Muscle of leg (tissue), 16 donors: ENCODE results near the gene B9D2. TPM values are rescaled to one million over a fixed set of nuclear protein-coding genes. Genes with fewer than 3 reads are reported as not detected.
"Not testable (repeated sequence)": the region's sequence is repeated elsewhere in the genome, so short reads cannot be mapped to it uniquely, and the experiment has no call there.

Source experiments
- DNase-seq: peaks from one replicate; pipeline ENCODE4 v3.0.0; 2013
- H3K27ac ChIP-seq: one replicate; pipeline ENCODE4 v1.5.1; 2013; ENCODE audit warnings: mild to moderate bottlenecking, low read length, control low read depth
- H3K27me3 ChIP-seq: one replicate; pipeline ENCODE4 v1.6.1; 2013; ENCODE audit warnings: low read length; ENCODE audit not compliant: control insufficient read depth, insufficient read depth
- H3K36me3 ChIP-seq: one replicate; pipeline ENCODE4 v1.6.1; 2013; ENCODE audit warnings: low read length; ENCODE audit not compliant: control insufficient read depth, insufficient read depth
- H3K4me1 ChIP-seq: one replicate; pipeline ENCODE4 v1.6.1; 2013; ENCODE audit warnings: low read length; ENCODE audit not compliant: control insufficient read depth, insufficient read depth
- H3K4me3 ChIP-seq: one replicate; pipeline ENCODE4 v1.5.1; 2013; ENCODE audit warnings: low read length, control low read depth
- H3K9me3 ChIP-seq: replicated peaks from 2 replicates; pipeline ENCODE4 v1.6.1; 2013; ENCODE audit warnings: low read depth, low read length; ENCODE audit not compliant: control insufficient read depth
- WGBS: methylation state at CpG from one replicate; pipeline ENCODE4 v1.1.5; 2013; ENCODE audit warnings: missing lambda C conversion rate; ENCODE audit not compliant: insufficient coverage; 5-methylcytosine and 5-hydroxymethylcytosine counted together
- long read RNA-seq, 11 donors: transcript quantifications; one replicate each; lab custom pipeline, GENCODE V29; 2026
- polyA plus RNA-seq, 8 donors: library from polyadenylated mRNA; unstranded; fragments of 120-200 nt; gene quantifications; one replicate each; pipeline versions ENCODE4 v1.2.1 to v1.2.3, GENCODE V29; 2013; ENCODE audit warnings: inconsistent platforms in 1 of 8, low replicate concordance in 1 of 8; ENCODE audit not compliant: insufficient read length in 8 of 8, insufficient read depth in 1 of 8
- total RNA-seq: library from RNA; stranded (reverse); fragments of 120-200 nt; gene quantifications from one replicate; pipeline ENCODE4 v1.2.4, GENCODE V29; 2013

B9D2 gene
- total RNA-seq = 1.7 TPM
- 1 to 10 TPM; 1.8 to 4.6 (median 2.6) TPM for polyA plus RNA-seq
- long read RNA-seq, donor 1 = 0 reads
- long read RNA-seq, donor 2 = 0 reads
- long read RNA-seq, donor 3, partial matches to known transcripts = 0 of 2 reads
- long read RNA-seq, donor 3, other reads (novel, unspliced or antisense) = 0 of 2 reads
- long read RNA-seq, donor 4 = 0 reads
- long read RNA-seq, donor 5, partial matches to known transcripts = 0 of 2 reads
- long read RNA-seq, donor 5, other reads (novel, unspliced or antisense) = 0 of 2 reads
- long read RNA-seq, donor 6, transcript B9D2-201 (4 exons, 1,027 nt) = major isoform, 5 of 5 reads
- long read RNA-seq, donor 6, partial matches to known transcripts = 0 of 5 reads
- long read RNA-seq, donor 6, other reads (novel, unspliced or antisense) = 0 of 5 reads
- long read RNA-seq, donor 7, partial matches to known transcripts = 0 of 1 reads
- long read RNA-seq, donor 7, other reads (novel, unspliced or antisense) = 0 of 1 reads
- long read RNA-seq, donor 8, partial matches to known transcripts = 0 of 3 reads
- long read RNA-seq, donor 8, other reads (novel, unspliced or antisense) = 0 of 3 reads
- long read RNA-seq, donor 9, partial matches to known transcripts = 0 of 1 reads
- long read RNA-seq, donor 9, other reads (novel, unspliced or antisense) = 0 of 1 reads
- long read RNA-seq, donor 10, partial matches to known transcripts = 0 of 1 reads
- long read RNA-seq, donor 10, other reads (novel, unspliced or antisense) = 0 of 1 reads
- long read RNA-seq, donor 11, partial matches to known transcripts = 0 of 1 reads
- long read RNA-seq, donor 11, other reads (novel, unspliced or antisense) = 0 of 1 reads

GRCh38 chr19:41363753-41364523, at the start of gene B9D2:
Gene B9D2, minus strand, starts transcription at chr19:41364149. Its CDS starts 630 bp downstream, at chr19:41363519.
- Histone ChIP-seq H3K36me3 (no peaks in the 10 kb centered on the region), H3K4me1 (peaks cover 13% of the 10 kb centered on the region), H3K27me3 (no peaks in the 10 kb centered on the region), H3K9me3 (no peaks in the 10 kb centered on the region), H3K4me3 (peak within 1 kb of the TSS; percentile 92), H3K27ac (peak within 1 kb of the TSS; percentile 100)
- under 1% methylated on average over 46 of the region's 56 CpGs for WGBS
- peak; percentile 100 for DNase-seq

- 100% methylated on average over 2 of the region's 5 CpGs for WGBS
- H3K27ac ChIP-seq = no peak overlapping the region
- no peak for DNase-seq
- H3K27me3 ChIP-seq = no peaks in the 10 kb centered on the region
- peaks cover 14% of the 10 kb centered on the region for H3K4me1 ChIP-seq
- no peaks in the 10 kb centered on the region for H3K9me3 ChIP-seq
- no peak overlapping the region for H3K4me3 ChIP-seq
- peaks cover 57% of the 10 kb centered on the region for H3K36me3 ChIP-seq
Observed at GRCh38 chr19:41412953-41413352, 49.0 kb upstream of the B9D2 start.

- no peak overlapping the region for H3K27ac ChIP-seq
- H3K4me3 ChIP-seq = no peak overlapping the region
- peaks cover 14% of the 10 kb centered on the region for H3K4me1 ChIP-seq
- no peaks in the 10 kb centered on the region for H3K9me3 ChIP-seq
- no peak for DNase-seq
- 87% methylated on average over 11 of the region's 11 CpGs for WGBS
- no peaks in the 10 kb centered on the region for H3K27me3 ChIP-seq
- peaks cover 59% of the 10 kb centered on the region for H3K36me3 ChIP-seq
Observed at GRCh38 chr19:41411968-41412265, 48.0 kb upstream of the B9D2 start.

GRCh38 chr19:41411100-41411967, 47.4 kb upstream of the B9D2 start:
- no peak for DNase-seq
- no peaks in the 10 kb centered on the region for H3K27me3 ChIP-seq
- H3K9me3 ChIP-seq = no peaks in the 10 kb centered on the region
- 82% methylated on average over 5 of the region's 9 CpGs for WGBS
- H3K36me3 ChIP-seq = peaks cover 56% of the 10 kb centered on the region
- H3K27ac ChIP-seq = no peak overlapping the region
- no peak overlapping the region for H3K4me3 ChIP-seq
- peaks cover 14% of the 10 kb centered on the region for H3K4me1 ChIP-seq

- H3K36me3 ChIP-seq = peaks cover 51% of the 10 kb centered on the region
- DNase-seq = no peak
- H3K27ac ChIP-seq = no peak overlapping the region
- no peaks in the 10 kb centered on the region for H3K27me3 ChIP-seq
- no peak overlapping the region for H3K4me3 ChIP-seq
- no peaks in the 10 kb centered on the region for H3K9me3 ChIP-seq
- 93% methylated on average over 17 of the region's 23 CpGs for WGBS
- peaks cover 14% of the 10 kb centered on the region for H3K4me1 ChIP-seq
Observed at GRCh38 chr19:41410336-41411054, 46.5 kb upstream of the B9D2 start.

- H3K36me3 ChIP-seq = peaks cover 40% of the 10 kb centered on the region
- peaks cover 2% of the 10 kb centered on the region for H3K4me1 ChIP-seq
- H3K4me3 ChIP-seq = no peak overlapping the region
- H3K27ac ChIP-seq = peak overlapping the region; percentile 29
- H3K27me3 ChIP-seq = no peaks in the 10 kb centered on the region
- 67% methylated on average over 4 of the region's 4 CpGs for WGBS
- H3K9me3 ChIP-seq = no peaks in the 10 kb centered on the region
- no peak for DNase-seq
Observed at GRCh38 chr19:41409288-41409687, 45.3 kb upstream of the B9D2 start.

GRCh38 chr19:41408846-41409245, 44.9 kb upstream of the B9D2 start:
- not testable (repeated sequence) for H3K27me3 ChIP-seq, DNase-seq, H3K27ac ChIP-seq, H3K4me1 ChIP-seq, H3K4me3 ChIP-seq, H3K9me3 ChIP-seq
- WGBS = 97% methylated on average over 5 of the region's 5 CpGs
- H3K36me3 ChIP-seq = peaks cover 36% of the 10 kb centered on the region

GRCh38 chr19:41408256-41408655, 44.3 kb upstream of the B9D2 start:
- H3K27me3 ChIP-seq = no peaks in the 10 kb centered on the region
- no peak overlapping the region for H3K4me3 ChIP-seq
- H3K4me1 ChIP-seq = no peaks in the 10 kb centered on the region
- no peaks in the 10 kb centered on the region for H3K9me3 ChIP-seq
- no peak overlapping the region for H3K27ac ChIP-seq
- DNase-seq = no peak
- WGBS = 100% methylated on average over 1 of the region's 4 CpGs
- H3K36me3 ChIP-seq = peaks cover 32% of the 10 kb centered on the region

GRCh38 chr19:41407271-41407670, 43.3 kb upstream of the B9D2 start:
- no peaks in the 10 kb centered on the region for H3K27me3 ChIP-seq
- WGBS = 27% methylated on average over 3 of the region's 4 CpGs
- no peaks in the 10 kb centered on the region for H3K9me3 ChIP-seq
- H3K27ac ChIP-seq = no peak overlapping the region
- H3K36me3 ChIP-seq = peaks cover 28% of the 10 kb centered on the region
- H3K4me1 ChIP-seq = no peaks in the 10 kb centered on the region
- DNase-seq = peak; percentile 38
- no peak overlapping the region for H3K4me3 ChIP-seq
